Measurements from ENCODE around the gene BABAM2. TPM values are rescaled to one million over a fixed set of nuclear protein-coding genes. Genes with fewer than 3 reads are reported as not detected.

Gene BABAM2
- total RNA-seq, 4 donors from 2014 or later = 34.4 to 44.9 (median 38.3) TPM

- TF ChIP-seq CTCF (IDR thresholded peaks at IDR 0.05; ENCODE audit: low read depth) = no peak
Observed at GRCh38 chr2:28202719-28203118, 312.2 kb downstream of the BABAM2 start.

DNA sequence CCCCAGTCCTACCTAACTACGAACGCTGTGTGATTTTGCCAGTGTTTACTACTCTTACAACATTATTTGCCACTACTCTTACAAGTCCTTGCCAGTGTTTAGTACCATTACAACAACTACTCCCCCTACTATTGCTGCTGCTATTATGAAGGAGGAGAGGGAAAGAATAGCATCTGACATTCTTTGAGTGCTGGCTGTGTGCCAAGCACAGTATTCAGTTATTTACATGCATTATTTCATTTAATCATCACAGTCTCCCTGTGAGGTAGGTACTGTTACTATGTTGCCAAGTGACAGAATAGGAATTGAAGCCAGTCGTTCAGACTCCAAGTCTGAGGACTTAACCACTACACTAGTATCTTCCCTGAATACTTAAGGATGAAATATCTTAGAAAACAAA, 316.2 kb downstream of the BABAM2 start:
- TF ChIP-seq CTCF (IDR thresholded peaks at IDR 0.05; ENCODE audit: low read depth) = no peak

DNA sequence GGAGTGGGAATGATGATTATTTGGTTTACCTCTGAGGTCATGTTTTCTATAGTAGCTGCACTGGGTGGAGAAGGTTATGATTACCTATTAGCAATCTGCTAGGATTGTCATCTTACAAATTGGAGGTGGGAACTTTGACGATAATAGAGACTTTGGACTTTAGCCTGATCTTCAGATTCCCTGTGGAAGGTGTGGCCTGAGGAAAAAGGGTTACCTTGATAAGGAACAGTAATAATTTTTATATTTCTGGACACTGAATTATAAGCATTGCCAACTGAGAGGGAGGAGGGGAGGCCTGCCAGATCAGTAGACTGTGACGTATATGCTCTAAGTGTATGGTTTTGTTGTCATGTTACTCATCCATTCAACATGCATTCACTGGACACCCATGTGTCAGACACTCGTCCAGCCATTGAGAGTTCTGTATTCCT, 318.7 kb downstream of the BABAM2 start:
- no peak for TF ChIP-seq CTCF (IDR thresholded peaks at IDR 0.05; ENCODE audit: low read depth)

DNA sequence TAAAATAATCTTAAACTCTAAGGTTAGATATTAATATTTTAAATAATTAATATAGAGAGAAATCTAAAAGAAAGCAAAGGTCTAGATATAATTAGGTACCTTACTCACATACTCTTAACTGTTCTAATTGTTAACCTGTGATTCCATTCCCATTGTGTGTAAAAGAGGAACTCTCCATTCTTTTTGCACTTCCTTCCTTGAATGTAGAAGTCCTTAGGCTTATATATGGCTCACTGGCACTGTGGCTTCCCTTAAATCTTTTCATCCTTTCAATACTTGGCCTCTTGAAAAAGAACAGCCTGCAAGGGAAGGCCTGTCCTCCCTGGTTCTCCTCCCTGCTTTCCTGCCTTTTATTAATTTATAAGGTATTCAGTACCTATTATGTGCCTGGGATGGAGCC, 319.3 kb downstream of the BABAM2 start:
- no peak for TF ChIP-seq CTCF (IDR thresholded peaks at IDR 0.05; ENCODE audit: low read depth)

DNA sequence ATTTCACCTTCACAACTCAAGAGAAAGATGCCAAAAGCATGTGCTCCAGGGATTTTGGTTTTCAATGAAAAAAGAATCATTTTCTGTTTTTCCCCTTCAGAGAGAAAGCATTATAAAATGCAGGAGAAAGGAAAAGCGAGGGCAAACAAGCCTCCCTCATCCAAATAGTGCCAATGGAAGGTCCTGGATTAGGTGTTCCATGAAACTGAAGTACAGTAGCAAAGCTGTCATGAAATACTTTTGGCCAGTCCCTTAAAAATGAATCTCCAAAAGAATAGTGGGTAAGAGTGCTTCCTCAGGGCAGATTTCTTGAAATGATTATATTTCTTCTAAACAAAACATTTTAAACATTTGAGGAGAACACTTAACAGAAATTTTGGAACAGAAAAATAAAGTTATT, 320.0 kb downstream of the BABAM2 start:
- no peak for TF ChIP-seq CTCF (IDR thresholded peaks at IDR 0.05; ENCODE audit: low read depth)

DNA sequence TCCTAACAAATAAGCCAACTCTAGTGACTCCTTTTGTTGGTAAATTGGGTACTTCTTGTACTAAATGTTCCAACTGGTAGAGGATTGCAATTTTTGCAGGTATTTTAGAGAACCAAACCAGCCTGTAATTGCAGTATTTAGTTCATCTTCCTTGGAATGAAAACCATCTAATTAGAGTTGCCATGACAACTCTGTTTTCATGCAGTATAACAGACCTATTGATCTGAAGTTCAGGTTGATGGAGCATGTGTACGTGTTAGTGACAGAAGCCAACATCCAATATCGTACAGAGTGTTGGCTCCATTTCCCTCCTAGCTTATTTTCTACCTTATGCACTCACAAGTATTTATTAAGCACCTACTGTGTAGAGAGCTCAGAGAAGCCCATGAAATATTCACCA, 325.8 kb downstream of the BABAM2 start:
- no peak for TF ChIP-seq CTCF (IDR thresholded peaks at IDR 0.05; ENCODE audit: low read depth)

GRCh38 chr2:28217042-28217740, 326.7 kb downstream of the BABAM2 start:
- TF ChIP-seq CTCF (IDR thresholded peaks at IDR 0.05; ENCODE audit: low read depth) = no peak
